Measurements from ENCODE around the gene TMEM53.
"Not testable (repeated sequence)": the region's sequence is repeated elsewhere in the genome, so short reads cannot be mapped to it uniquely, and the experiment has no call there.

The TMEM53 gene

GRCh38 chr1:44672961-44673674, 1.2 kb downstream of the TMEM53 start:
- DNase-seq (ENCODE audit: low read depth in 2 of 2): no peak

GRCh38 chr1:44672254-44672955, 1.9 kb downstream of the TMEM53 start:
- no peak for DNase-seq (ENCODE audit: low read depth in 2 of 2)

- no peak for DNase-seq (ENCODE audit: low read depth in 2 of 2)
Observed at GRCh38 chr1:44670751-44671640, 3.3 kb downstream of the TMEM53 start.

DNA sequence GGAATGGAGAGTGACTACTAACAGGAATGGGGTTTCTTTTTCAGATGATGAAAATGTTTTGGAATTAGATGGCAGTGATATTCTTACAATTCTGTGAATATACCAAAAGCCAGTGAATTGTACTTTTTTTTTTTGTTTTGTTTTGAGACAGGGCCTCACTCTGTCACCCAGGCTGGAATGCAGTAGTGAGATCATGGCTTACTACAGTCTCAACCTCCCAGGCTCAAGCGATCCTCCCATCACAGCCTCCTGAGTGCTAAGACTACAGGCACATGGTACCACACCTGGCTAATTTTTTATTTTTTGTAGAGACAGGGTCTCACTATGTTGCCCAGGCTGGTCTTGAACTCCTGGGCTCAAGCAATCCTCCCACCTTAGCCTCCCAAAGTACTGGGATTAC, 7.6 kb downstream of the TMEM53 start:
- not testable (repeated sequence) for DNase-seq (ENCODE audit: low read depth in 2 of 2)

DNA sequence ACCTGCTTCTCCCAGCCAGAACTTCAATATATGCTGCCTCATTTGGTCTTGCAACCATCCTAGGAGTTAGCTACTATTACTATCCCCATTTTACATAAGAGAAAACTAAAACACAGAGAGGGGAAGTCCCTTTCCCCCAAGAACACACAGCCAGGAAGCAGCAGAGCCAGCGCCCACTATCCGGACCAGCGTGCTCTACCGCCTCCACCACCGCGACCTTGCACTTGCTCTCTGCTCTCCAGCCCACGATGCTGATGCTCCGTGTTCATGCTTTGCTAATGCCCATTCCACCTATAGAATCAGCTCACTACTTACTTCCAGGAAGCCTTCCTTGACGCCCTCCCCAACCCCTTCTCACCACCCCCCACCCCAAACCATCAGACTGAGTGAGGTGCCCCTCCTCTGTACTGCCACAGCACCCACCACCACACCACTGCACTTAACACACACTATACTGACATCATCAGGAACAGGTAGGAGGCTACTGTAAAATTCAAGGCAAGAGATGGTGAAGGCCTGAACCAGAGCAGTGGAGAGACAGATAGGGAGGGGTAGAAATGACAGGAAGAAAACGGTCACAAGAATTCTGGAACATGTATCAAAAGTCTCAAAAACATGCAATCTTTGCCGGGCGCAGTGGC, 9.4 kb downstream of the TMEM53 start:
- peak; percentile 5 to 39 for DNase-seq (ENCODE audit: low read depth in 2 of 2)

DNA sequence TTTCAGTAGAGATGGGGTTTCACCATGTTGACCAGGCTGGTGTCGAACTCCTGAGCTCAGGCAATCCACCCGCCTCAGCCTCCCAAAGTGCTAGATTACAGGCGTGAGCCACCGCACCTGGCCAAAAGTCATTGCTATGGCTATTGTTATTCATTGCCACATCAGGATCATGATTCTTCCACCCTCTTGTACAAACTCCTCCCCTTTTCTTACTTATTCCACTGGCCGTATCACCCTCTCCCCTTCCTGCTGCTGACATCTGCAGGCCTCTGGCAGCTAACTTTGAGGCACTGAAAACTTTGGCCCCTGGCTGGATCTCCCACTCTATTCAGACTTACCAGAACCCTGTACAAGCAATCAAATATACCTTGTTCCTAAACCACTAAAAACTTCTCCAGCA, 10.9 kb downstream of the TMEM53 start:
- DNase-seq (ENCODE audit: low read depth in 2 of 2): no peak

DNA sequence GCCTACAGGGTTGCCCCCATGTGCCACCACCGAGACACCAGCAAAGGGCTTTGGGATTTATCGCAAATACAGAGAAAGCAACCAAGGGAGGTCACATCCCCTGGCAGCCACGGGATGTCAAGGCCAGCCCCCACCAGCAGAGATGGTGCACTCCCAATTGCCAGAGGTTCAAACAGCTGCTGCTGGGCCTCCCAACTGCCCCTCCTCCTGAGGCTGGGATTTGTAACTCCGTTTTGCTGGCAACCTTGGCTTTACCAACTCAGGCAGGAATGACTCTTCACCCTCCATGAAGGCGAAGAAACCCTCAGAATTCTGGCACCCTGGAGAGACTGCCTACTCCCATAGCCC, 11.6 kb downstream of the TMEM53 start:
- no peak for DNase-seq (ENCODE audit: low read depth in 2 of 2)

DNA sequence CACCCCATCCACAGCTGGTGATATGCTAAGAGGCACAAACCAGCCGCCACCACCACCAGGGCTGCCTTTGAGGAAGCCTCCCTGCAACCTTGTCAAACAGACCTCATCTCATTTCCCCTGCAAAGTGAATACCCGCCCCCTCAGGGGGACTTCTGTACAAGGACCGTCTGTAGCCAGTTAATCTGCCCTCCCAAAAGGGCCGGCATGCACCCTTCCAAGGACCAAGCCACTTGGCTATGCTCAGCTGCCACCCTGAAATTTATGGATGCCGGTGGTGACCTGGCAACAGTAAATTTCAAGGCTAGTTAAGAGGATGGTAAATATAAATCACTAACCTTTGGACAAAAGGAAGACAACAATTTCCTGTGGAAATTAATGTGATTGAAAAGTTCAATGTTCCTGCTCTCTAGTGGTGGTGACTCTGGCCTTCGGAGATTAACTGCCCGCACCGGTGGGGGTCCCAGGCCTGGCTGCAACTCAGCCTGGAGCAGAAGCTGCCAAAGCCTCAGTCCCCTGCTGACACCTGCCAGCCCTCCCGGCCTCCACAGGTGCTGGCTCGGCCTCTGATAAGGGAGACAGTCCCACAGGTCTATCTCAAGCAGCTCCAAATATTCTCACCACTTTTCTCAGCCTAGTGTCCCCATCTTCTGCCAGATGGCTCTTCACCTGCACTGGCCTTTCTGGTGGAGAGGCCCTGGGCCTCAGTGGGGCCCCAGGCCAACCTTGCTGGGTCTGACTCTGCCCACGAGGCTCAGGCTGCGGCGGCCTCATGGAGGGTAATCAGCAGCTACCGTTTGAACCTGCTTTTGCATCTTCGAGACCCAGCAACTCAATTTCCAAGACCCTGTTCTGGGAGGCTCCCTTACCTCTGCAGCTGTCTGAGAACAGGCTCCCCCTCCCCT, 12.2 kb downstream of the TMEM53 start:
- DNase-seq (ENCODE audit: low read depth in 2 of 2): no peak

DNA sequence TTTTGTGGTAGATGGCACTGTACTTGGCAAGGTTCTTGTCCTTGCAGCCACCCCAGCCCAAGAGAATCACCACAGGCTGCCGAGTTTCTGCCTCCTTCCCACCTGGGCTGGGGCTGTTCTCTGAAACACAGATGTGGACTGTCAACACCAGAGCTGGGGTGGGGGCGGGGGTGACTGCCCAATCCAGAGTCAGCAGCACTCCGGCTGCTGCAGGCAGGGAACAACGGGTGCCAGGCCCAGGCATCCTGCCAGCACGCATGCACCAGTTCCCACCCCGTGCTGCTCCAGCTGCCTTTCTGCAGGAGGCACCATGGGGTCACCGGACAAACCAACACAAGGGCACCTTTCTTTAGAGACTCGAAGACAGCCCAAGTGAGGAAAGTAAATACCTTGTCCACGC, 14.1 kb downstream of the TMEM53 start:
- DNase-seq (ENCODE audit: low read depth in 2 of 2): no peak

GRCh38 chr1:44659566-44659965, 14.7 kb downstream of the TMEM53 start:
- no peak for DNase-seq (ENCODE audit: low read depth in 2 of 2)

DNA sequence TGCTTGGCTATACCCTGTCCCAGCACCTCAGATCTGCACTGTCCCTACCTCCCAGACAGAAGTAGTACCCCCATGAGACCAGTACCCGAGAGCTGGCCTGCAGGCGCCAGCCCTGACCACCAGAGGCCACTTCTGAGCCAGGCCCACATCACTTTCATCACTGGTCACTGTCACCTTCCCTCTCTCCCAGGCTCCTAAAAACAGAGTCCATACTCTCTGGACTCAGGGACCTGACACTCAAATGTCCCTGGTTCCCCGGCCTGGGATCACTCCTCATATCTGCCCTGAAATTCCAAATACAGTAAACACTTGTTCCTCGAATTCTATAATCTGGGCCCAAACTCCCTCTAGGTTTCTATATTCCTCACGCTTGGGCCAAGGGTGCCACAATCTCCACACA, 18.7 kb downstream of the TMEM53 start:
- no peak for DNase-seq (ENCODE audit: low read depth in 2 of 2)

GRCh38 chr1:44654621-44655187, 19.6 kb downstream of the TMEM53 start:
- DNase-seq (ENCODE audit: low read depth in 2 of 2): no peak

DNA sequence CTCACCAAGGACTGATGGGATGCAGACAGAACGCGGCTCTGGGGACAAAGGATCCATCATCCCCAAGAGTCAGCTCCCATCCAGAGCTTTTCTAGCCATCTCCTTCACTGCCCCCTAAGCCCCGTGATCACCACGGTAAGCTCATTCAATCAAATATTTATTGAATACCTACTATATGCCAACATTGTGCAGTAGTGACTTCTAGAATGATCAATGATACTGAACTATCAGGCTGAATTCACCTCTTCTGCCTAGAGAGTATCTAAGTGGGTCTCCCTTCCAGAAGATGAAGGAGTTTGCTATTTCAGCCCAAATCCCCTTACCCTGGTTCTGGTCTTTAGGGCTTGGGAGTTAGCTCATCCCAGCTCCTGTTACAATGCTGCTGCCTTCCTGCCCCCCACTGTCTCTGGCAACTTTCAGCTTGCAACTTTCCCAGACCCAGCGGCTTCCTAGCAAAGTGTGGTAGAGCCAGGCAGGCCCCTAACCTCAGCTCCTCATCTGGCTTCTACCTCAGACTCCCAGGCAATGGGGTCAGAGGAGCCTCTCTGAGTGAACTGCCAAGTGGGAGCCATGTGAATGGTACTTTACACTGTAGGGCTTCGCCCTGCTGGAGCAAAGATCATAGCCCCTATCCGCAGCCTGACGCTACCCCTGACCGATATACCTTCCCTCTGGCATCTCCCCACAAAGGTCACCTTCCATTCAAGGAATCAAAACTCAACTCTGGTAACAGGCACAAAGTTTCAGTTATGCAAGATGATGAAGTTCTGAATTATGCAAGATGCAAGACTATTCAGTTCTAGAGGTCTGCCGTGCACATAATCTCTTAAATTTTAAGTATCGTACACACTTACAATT, 20.9 kb downstream of the TMEM53 start:
- DNase-seq (ENCODE audit: low read depth in 2 of 2): no peak

GRCh38 chr1:44652445-44653106, 21.7 kb downstream of the TMEM53 start:
- peak; percentile 55 to 57 for DNase-seq (ENCODE audit: low read depth in 2 of 2)

DNA sequence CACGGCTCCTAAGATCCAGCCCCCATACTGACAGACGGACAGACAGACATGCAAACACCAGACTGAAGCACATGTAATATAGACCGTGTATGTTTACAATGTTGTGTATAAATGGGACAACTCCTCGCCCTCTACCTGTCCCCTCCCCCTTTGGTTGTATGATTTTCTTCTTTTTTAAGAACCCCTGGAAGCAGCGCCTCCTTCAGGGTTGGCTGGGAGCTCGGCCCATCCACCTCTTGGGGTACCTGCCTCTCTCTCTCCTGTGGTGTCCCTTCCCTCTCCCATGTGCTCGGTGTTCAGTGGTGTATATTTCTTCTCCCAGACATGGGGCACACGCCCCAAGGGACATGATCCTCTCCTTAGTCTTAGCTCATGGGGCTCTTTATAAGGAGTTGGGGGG, 23.2 kb downstream of the TMEM53 start:
- DNase-seq (ENCODE audit: low read depth in 2 of 2): no peak

DNA sequence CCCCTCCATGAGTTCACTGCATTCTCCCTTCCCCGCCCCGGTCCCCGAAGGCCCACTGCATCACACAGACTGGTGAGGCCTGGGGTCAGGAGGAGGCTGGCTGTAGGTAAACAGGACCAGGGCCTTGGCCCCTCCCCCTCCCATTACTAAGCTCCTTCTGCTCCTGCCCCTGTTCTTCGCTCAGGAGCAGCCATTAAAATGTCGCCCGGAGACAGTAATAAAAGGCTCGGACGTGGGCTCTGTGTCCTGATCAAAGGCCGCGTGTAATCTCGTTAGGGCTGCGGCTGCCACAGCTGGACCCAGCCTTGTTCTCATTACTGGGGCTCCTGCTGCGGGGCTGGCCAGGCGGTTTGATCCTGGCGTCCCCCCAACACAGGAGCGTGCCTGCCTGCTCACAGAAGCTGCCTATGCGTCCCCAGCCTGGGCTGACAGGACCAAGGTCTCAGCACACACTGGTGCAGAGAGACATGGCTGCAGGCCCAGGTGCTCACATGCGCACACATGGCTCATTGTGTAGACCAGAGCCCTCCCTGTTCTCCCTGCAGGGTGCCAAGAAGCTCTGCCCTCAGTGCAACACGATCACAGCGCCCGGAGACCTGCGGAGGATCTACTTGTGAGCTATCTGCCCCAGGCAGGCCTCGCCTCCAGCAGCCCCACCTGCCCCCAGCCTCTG, 24.0 kb downstream of the TMEM53 start:
- DNase-seq (ENCODE audit: low read depth in 2 of 2): no peak

- DNase-seq (ENCODE audit: low read depth in 2 of 2): no peak
Observed at GRCh38 chr1:44649788-44650158, 24.5 kb downstream of the TMEM53 start.

DNA sequence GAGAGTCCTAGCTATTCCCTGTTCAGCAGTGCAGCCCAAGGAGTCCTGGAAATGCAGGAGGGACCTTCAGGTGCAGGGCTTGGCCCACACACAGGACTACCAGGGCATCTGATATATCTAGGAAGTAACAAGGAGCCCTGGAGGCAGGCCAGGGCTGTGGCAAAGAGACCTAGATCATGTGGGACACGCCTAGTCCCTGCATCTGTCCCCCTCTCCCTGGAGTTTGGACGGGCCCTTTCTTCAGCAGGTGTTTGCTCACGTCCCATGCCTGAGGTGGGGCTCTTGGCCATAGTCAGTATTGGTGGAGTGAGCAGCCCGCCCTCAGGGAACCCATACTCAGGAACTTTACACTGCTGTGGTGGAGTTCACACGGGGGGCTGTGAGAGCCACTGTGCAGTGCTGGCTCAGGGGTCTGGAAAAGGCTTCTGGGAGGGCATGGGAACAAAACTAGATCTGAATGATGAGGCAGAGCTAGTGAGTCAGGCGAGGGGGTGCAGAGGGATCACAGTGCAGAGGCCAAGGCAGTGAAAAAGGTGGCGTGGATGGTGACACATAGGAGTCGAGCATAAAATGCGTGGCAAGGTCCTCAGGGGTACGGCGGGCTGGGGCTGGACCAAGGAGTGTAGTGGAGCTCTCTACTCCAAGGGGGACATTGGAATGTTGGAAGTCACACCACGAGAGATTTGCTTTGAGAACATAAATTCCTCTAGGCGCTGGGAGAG, 25.6 kb downstream of the TMEM53 start:
- no peak for DNase-seq (ENCODE audit: low read depth in 2 of 2)
